Right lobe of liver (tissue), 4 donors: ENCODE measurements around the gene NUP85.

Source experiments
- POLR2A ChIP-seq: fragments of 450-650 bp; IDR thresholded peaks from one replicate; pipeline ENCODE4 v1.6.1; 2017; ENCODE audit warnings: antibody characterized with exemption, mild to moderate bottlenecking
- TF ChIP-seq, protein P1 (sequence below), 4 donors: fragments of 200-600 bp in 3 of 4; fragments of 450-650 bp in 1 of 4; IDR thresholded peaks; one replicate each; pipeline versions ENCODE4 v1.5.1 to v1.8.0; 2016 to 2022; ENCODE audit warnings: antibody characterized with exemption in 4 of 4, mild to moderate bottlenecking in 2 of 4
- donor health status: DM: no; HTN: no; CAD: no.
- donor health status: DM: no; HTN: no; CAD: no.
- donor health status: DM: no; HTN: yes; CAD: no.

GRCh38 chr17:75263055-75263454 is 57.6 kb downstream of the NUP85 start:
- TF ChIP-seq, protein P1, sequence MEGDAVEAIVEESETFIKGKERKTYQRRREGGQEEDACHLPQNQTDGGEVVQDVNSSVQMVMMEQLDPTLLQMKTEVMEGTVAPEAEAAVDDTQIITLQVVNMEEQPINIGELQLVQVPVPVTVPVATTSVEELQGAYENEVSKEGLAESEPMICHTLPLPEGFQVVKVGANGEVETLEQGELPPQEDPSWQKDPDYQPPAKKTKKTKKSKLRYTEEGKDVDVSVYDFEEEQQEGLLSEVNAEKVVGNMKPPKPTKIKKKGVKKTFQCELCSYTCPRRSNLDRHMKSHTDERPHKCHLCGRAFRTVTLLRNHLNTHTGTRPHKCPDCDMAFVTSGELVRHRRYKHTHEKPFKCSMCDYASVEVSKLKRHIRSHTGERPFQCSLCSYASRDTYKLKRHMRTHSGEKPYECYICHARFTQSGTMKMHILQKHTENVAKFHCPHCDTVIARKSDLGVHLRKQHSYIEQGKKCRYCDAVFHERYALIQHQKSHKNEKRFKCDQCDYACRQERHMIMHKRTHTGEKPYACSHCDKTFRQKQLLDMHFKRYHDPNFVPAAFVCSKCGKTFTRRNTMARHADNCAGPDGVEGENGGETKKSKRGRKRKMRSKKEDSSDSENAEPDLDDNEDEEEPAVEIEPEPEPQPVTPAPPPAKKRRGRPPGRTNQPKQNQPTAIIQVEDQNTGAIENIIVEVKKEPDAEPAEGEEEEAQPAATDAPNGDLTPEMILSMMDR (IDR thresholded peaks at IDR 0.05) = no peak
- TF ChIP-seq POLR2A = no peak
